ENCODE measurements around the gene LMX1B. TPM values are rescaled to one million over a fixed set of nuclear protein-coding genes. Genes with fewer than 3 reads are reported as not detected.

The LMX1B gene
- total RNA-seq, 1 donor from 2014 or later = 0.27 TPM

DNA sequence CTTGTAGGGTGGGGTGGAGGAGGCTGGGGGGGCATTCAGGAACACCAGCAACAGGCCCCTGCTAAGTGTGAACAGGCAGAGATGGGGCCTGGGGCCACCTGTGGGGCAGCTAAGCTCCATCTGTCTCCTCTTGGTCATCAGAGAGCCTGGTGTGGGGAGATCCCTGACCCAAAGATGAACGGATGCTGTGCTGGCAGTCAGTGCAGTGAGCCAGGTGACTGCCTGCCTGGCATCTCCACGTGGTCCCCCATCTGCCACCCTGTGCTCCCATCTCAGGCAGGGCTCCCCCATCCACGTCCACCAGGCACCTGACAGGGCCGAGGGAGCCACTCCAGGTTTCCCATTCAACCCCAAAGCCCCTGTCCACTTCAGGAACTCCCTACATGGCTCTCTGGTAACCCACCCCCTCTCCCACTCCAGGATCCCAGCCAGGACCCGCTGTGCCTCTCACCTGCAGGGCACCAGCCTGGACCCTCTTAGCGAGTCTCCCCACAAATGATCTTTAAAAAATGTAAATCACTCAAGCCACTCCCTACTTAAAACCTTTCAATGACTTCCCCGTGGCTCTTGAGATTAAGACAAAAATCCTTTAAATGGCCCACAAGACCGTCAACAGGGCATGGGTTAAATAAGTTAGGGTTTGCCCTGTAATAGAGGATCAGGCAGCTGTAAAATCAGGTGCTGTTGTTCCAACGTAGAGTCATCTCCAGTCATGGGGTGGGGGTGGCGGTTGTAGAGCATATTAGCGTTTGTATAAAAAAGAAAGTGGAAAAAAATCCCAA is 60.8 kb downstream of the LMX1B start:
- Mint-ChIP-seq H3K27me3 (ENCODE audit: unreplicated experiment) (peaks cover 40% of the 10 kb centered on the region), H3K9me3 (ENCODE audit: unreplicated experiment) (no peaks in the 10 kb centered on the region), H3K36me3 (ENCODE audit: unreplicated experiment) (no peaks in the 10 kb centered on the region), H3K4me1 (ENCODE audit: unreplicated experiment) (peaks cover 5% of the 10 kb centered on the region), H3K4me3 (ENCODE audit: unreplicated experiment) (no peak overlapping the region), H3K27ac (ENCODE audit: unreplicated experiment) (no peak overlapping the region)
- no peak for DNase-seq (ENCODE audit: extremely low spot score, unreplicated experiment)
- TF ChIP-seq CTCF (IDR thresholded peaks at IDR 0.05) = no peak

- no peaks in the 10 kb centered on the region for H3K36me3 Mint-ChIP-seq (ENCODE audit: unreplicated experiment)
- no peak for DNase-seq (ENCODE audit: extremely low spot score, unreplicated experiment)
- H3K27me3 Mint-ChIP-seq (ENCODE audit: unreplicated experiment) = peaks cover 42% of the 10 kb centered on the region
- TF ChIP-seq CTCF (IDR thresholded peaks at IDR 0.05) = no peak
- no peak overlapping the region for H3K4me3 Mint-ChIP-seq (ENCODE audit: unreplicated experiment)
- no peak overlapping the region for H3K27ac Mint-ChIP-seq (ENCODE audit: unreplicated experiment)
- peaks cover 5% of the 10 kb centered on the region for H3K4me1 Mint-ChIP-seq (ENCODE audit: unreplicated experiment)
- no peaks in the 10 kb centered on the region for H3K9me3 Mint-ChIP-seq (ENCODE audit: unreplicated experiment)
Measured at GRCh38 chr9:126675147-126675467, 61.4 kb downstream of the LMX1B start.

GRCh38 chr9:126676102-126676684 is 62.5 kb downstream of the LMX1B start:
- peaks cover 51% of the 10 kb centered on the region for H3K27me3 Mint-ChIP-seq (ENCODE audit: unreplicated experiment)
- H3K27ac Mint-ChIP-seq (ENCODE audit: unreplicated experiment) = no peak overlapping the region
- no peak overlapping the region for H3K4me3 Mint-ChIP-seq (ENCODE audit: unreplicated experiment)

DNA sequence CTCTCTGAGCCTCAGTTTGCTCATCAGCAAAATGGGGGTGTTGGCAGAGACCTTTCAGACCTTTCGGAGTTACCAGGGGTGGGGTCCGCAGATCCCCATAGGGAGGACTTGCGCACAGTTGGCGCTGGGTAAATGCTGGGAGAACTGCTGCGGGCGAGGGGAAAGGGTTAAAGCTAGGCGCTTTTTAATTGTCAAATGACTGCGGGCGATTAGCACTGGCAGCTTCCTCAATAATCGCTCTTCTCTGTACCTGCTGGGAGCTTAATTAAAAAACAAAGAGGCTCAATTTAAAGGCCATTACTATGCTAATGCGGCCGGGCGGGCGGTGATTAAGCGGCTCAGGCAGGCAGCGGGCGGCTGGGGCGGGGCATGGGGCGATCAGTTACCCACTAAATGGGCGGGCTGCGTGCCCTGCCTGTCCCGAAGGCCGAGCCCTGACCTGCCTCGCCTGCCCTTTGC is 63.0 kb downstream of the LMX1B start:
- H3K36me3 Mint-ChIP-seq (ENCODE audit: unreplicated experiment) = no peaks in the 10 kb centered on the region
- no peak overlapping the region for H3K4me3 Mint-ChIP-seq (ENCODE audit: unreplicated experiment)
- peaks cover 54% of the 10 kb centered on the region for H3K27me3 Mint-ChIP-seq (ENCODE audit: unreplicated experiment)
- no peak for DNase-seq (ENCODE audit: extremely low spot score, unreplicated experiment)
- no peaks in the 10 kb centered on the region for H3K9me3 Mint-ChIP-seq (ENCODE audit: unreplicated experiment)
- H3K4me1 Mint-ChIP-seq (ENCODE audit: unreplicated experiment) = peaks cover 5% of the 10 kb centered on the region
- TF ChIP-seq CTCF (IDR thresholded peaks at IDR 0.05) = no peak
- H3K27ac Mint-ChIP-seq (ENCODE audit: unreplicated experiment) = no peak overlapping the region

More at GRCh38 chr9:126676102-126676684, 62.5 kb downstream of the LMX1B start:
- Mint-ChIP-seq H3K36me3 (ENCODE audit: unreplicated experiment) (no peaks in the 10 kb centered on the region), H3K4me1 (ENCODE audit: unreplicated experiment) (peaks cover 5% of the 10 kb centered on the region), H3K9me3 (ENCODE audit: unreplicated experiment) (no peaks in the 10 kb centered on the region)
- no peak for DNase-seq (ENCODE audit: extremely low spot score, unreplicated experiment)
- no peak for TF ChIP-seq CTCF (IDR thresholded peaks at IDR 0.05)

Measured in osteocyte (in vitro differentiated cells).